HEK293T (cell line): Measurements from ENCODE around the gene PSG5.
"Not testable (repeated sequence)": the region's sequence is repeated elsewhere in the genome, so short reads cannot be mapped to it uniquely, and the experiment has no call there.

Source experiments
- ARNT ChIP-seq: fragments of 450-650 bp; IDR thresholded peaks from 2 replicates; pipeline ENCODE4 v1.6.1; 2017; ENCODE audit warnings: mild to moderate bottlenecking
- ELF4 ChIP-seq: fragments of 450-650 bp; IDR thresholded peaks from 2 replicates; pipeline ENCODE4 v1.6.1; 2017; ENCODE audit warnings: antibody characterized with exemption
- FOXA1 ChIP-seq: fragments of 450-650 bp; IDR thresholded peaks from 2 replicates; pipeline ENCODE4 v1.6.1; 2016; ENCODE audit warnings: mild to moderate bottlenecking
- HDGF ChIP-seq: fragments of 450-650 bp; IDR thresholded peaks from 2 replicates; pipeline ENCODE4 v1.6.1; 2017; ENCODE audit warnings: antibody characterized with exemption, borderline replicate concordance
- L3MBTL2 ChIP-seq: fragments of 450-650 bp; conservative IDR thresholded peaks from 2 replicates; pipeline ENCODE4 v1.6.1; 2016; ENCODE audit warnings: mild to moderate bottlenecking
- SP1 ChIP-seq: fragments of 450-650 bp; IDR thresholded peaks from 2 replicates; pipeline ENCODE4 v1.6.1; 2017

GRCh38 chr19:43224201-43224854 is 38.0 kb upstream of the PSG5 start:
- not testable (repeated sequence) for TF ChIP-seq ARNT, FOXA1, HDGF, ELF4, L3MBTL2, SP1
